Activated naive CD4-positive, alpha-beta T cell treated with anti-CD3 and anti-CD28 coated beads, Interleukin-2, amount 50 U/mL, for 24 hours (primary cell): ENCODE measurements around the gene SLC35F3.
"Not testable (repeated sequence)": the region's sequence is repeated elsewhere in the genome, so short reads cannot be mapped to it uniquely, and the experiment has no call there.

Source experiments
- H3K27ac Mint-ChIP-seq: one replicate; pipeline ENCODE4 v1.8.0; 2021; ENCODE audit warnings: mild to moderate bottlenecking, mixed read lengths
- H3K27me3 Mint-ChIP-seq: one replicate; pipeline ENCODE4 v1.8.0; 2021; ENCODE audit warnings: mixed read lengths
- H3K36me3 Mint-ChIP-seq: one replicate; pipeline ENCODE4 v1.8.0; 2021; ENCODE audit warnings: mixed read lengths
- H3K4me1 Mint-ChIP-seq: one replicate; pipeline ENCODE4 v1.8.0; 2021; ENCODE audit warnings: mixed read lengths
- H3K4me3 Mint-ChIP-seq: one replicate; pipeline ENCODE4 v1.8.0; 2021; ENCODE audit warnings: mild to moderate bottlenecking, mixed read lengths
- H3K9me3 Mint-ChIP-seq: one replicate; pipeline ENCODE4 v1.8.0; 2021; ENCODE audit warnings: mixed read lengths

SLC35F3 gene

DNA sequence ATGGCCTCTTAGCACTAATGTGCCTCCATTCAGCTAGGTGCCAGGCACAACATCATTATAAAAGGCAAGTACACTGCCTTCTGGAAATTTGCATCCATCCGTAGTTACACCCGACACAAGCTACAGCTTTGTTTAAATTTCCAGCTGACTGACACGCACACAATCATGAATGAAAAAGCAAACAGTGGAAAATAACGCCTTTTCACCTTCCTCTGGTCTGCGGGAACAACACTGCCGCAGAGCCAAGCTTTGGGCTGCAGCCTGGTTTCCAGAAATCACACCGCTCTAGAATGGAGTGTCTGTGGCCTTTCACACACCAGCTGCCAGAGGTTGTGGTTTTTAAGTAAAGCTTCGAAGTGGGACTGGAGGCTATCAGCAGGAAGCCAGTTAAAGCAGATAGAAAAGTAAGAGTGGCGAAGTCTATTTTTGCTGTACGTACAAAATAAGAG, 326.0 kb downstream of the SLC35F3 start:
- H3K4me3 Mint-ChIP-seq = peak overlapping the region; percentile 60
- H3K27ac Mint-ChIP-seq = peak overlapping the region; percentile 39
- H3K9me3 Mint-ChIP-seq = no peaks in the 10 kb centered on the region
- H3K27me3 Mint-ChIP-seq = peaks cover 1% of the 10 kb centered on the region
- peaks cover 2% of the 10 kb centered on the region for H3K36me3 Mint-ChIP-seq
- peaks cover 15% of the 10 kb centered on the region for H3K4me1 Mint-ChIP-seq

DNA sequence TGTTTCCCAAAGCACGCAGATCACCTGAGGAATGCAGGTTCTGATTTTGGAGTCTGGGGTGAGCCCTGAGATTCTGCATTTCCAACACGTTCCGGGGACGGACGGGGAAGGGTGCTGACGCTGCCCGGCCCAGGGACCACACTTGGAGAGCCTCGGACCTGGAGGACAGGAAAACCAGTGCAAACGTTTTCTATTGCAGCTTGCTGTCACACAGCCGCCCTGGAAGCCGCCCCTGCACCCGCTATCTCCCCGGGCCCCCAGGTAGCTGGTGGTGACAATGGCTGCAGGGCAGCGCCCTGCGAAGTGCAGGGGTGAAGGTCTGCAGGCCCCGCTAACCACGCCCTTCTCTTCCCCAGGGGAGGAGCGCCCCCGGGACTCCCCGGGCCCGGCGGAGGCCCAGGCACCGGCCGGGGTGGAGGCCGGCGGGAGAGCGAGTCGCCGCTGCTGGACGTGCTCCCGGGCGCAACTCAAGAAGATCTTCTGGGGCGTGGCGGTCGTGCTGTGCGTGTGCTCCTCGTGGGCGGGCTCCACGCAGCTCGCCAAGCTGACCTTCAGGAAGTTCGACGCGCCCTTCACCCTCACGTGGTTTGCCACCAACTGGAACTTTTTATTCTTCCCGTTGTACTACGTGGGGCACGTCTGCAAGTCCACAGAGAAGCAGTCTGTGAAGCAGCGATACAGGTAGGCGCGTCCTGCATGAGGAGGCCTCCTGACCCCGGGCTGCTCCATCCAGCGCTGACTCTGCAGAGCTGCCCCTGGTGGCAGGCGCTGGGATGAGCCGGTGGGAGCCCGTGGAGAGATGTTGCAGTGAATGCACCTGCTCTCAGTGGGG, 326.8 kb downstream of the SLC35F3 start:
- peaks cover 15% of the 10 kb centered on the region for H3K4me1 Mint-ChIP-seq
- peaks cover 1% of the 10 kb centered on the region for H3K27me3 Mint-ChIP-seq
- no peaks in the 10 kb centered on the region for H3K9me3 Mint-ChIP-seq
- peak overlapping the region; percentile 60 for H3K4me3 Mint-ChIP-seq
- H3K27ac Mint-ChIP-seq = no peak overlapping the region
- peaks cover 2% of the 10 kb centered on the region for H3K36me3 Mint-ChIP-seq

DNA sequence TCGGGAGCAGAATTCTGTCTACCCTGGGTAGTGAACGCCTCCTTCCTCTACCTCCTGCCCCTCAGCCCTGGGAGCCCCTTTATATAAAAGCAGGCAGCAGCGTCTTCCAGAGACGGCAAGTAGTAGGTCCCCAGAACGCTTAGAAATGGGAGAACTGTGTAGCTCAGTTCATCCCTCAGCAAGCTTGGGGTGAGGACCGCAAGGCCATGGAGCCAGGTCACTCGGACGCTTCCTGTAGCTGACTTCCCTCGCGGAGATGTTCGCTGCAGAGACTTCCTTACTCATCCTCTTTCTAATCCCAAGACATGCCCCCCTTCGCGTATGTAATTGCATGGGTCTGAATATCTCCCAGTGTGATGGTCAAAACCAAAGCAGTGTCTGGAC, 327.4 kb downstream of the SLC35F3 start:
- no peaks in the 10 kb centered on the region for H3K9me3 Mint-ChIP-seq
- H3K27ac Mint-ChIP-seq = no peak overlapping the region
- H3K27me3 Mint-ChIP-seq = peaks cover 1% of the 10 kb centered on the region
- peaks cover 15% of the 10 kb centered on the region for H3K4me1 Mint-ChIP-seq
- peaks cover 2% of the 10 kb centered on the region for H3K36me3 Mint-ChIP-seq
- H3K4me3 Mint-ChIP-seq = no peak overlapping the region

DNA sequence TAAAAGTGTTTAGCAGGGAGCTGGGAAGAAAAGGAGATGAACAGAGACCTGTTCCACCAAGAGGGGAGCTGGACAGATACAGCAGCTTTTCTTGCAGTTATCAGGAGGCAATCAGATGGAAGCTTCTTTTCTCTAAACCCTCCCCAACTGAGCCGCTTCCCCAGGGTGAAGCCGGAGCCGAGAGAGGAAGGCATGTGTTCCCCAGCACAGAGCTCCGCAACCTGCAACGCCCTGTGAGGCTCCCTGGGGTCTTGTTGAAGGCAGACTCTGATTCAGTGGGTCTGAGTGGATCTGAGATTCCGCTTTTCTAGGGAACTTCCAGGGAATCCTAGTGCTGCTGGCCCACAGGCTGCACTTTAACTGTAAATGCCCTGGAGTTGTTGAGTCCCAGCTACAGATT, 329.7 kb downstream of the SLC35F3 start:
- Mint-ChIP-seq H3K27ac (peak overlapping the region; percentile 55), H3K9me3 (no peaks in the 10 kb centered on the region), H3K36me3 (peaks cover 2% of the 10 kb centered on the region), H3K4me1 (peaks cover 15% of the 10 kb centered on the region), H3K4me3 (no peak overlapping the region), H3K27me3 (peaks cover 1% of the 10 kb centered on the region)

DNA sequence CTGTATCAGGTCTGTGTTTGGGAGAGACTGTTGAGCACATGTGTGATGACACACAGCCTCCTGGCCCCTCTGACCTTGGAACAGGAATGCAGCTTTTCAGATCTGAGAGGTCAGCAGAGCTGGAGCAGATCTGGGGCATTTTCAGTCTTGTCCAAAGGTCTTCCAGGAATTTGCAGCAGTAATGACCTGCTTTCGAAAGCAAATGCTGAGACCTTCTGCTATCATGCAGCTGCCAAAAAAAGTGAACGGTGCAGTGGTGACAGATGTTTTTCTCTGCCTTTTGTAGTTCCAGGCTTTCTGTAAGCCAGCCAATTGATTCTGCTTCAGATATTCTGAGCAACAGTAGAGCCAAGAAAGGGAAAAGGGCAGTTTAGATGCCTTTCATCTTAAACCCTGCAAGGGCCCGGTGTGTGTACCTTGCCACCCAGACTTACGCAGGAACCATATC, 331.0 kb downstream of the SLC35F3 start:
- Mint-ChIP-seq H3K4me3 (no peak overlapping the region), H3K27ac (no peak overlapping the region), H3K4me1 (peaks cover 5% of the 10 kb centered on the region), H3K27me3 (peaks cover 1% of the 10 kb centered on the region), H3K36me3 (peaks cover 2% of the 10 kb centered on the region), H3K9me3 (no peaks in the 10 kb centered on the region)

DNA sequence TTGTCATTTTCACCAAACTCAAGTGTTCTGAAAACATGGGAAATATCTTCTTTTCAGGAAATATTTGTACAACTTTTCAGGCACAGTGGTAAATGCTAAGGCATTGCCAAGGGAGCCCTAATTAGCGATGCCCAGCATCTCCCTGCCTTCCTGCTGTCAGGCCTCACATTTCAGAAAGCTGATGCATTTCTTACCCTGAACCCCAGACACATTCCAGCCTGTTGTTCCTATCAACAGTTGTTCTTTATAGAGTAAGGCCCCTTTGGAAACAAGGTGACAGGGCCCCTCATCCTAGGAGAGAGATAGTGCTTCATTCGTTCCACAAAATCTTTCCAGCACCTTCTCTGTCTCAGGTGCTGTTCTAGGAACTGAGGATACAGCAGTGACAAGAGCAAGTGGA, 332.9 kb downstream of the SLC35F3 start:
- Mint-ChIP-seq H3K4me1 (no peaks in the 10 kb centered on the region), H3K27ac (no peak overlapping the region), H3K27me3 (peaks cover 1% of the 10 kb centered on the region), H3K4me3 (no peak overlapping the region), H3K9me3 (no peaks in the 10 kb centered on the region), H3K36me3 (peaks cover 2% of the 10 kb centered on the region)

DNA sequence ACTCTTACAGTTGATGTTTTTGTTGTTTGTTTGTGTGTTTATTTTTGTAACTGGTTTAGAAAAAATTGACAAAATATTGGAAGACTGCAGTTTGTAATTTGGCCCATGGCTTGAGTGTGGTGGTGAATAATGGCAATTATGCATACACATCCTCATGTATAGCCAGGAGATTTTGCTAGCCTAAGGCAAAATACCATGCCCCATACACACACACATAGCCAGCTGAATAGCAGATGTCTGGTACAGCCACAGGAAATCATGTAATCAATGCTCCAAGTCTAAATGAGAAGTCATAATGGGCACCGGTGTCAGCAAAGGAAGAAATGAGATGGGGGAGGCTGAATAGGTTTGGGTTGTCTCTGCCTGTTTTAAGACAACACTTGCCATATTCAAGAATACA, 333.6 kb downstream of the SLC35F3 start:
- Mint-ChIP-seq H3K9me3 (no peaks in the 10 kb centered on the region), H3K36me3 (peaks cover 2% of the 10 kb centered on the region), H3K4me3 (no peak overlapping the region), H3K27ac (no peak overlapping the region), H3K4me1 (no peaks in the 10 kb centered on the region), H3K27me3 (peaks cover 1% of the 10 kb centered on the region)

DNA sequence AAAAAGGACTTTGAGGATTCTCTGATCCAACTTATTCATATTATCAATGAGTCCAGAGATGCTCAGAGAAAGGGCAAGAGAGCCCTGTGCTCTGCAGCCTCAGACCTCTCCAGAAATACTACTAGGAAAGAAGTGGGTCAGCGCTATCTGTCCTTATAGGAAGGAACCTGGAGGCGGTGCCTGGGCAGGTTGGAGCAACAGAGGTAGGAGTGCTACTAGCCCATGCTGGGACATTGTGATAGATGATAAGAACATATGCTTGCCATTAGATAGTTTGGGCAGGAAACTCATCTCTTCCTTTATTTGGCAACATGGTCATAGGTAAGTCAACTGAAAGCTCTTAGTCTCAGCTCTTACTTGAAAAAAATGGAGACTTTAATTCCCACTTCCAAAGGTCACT, 335.0 kb downstream of the SLC35F3 start:
- no peaks in the 10 kb centered on the region for H3K9me3 Mint-ChIP-seq
- H3K4me1 Mint-ChIP-seq = peaks cover 4% of the 10 kb centered on the region
- H3K4me3 Mint-ChIP-seq = no peak overlapping the region
- peaks cover 2% of the 10 kb centered on the region for H3K36me3 Mint-ChIP-seq
- no peak overlapping the region for H3K27ac Mint-ChIP-seq
- H3K27me3 Mint-ChIP-seq = no peaks in the 10 kb centered on the region

DNA sequence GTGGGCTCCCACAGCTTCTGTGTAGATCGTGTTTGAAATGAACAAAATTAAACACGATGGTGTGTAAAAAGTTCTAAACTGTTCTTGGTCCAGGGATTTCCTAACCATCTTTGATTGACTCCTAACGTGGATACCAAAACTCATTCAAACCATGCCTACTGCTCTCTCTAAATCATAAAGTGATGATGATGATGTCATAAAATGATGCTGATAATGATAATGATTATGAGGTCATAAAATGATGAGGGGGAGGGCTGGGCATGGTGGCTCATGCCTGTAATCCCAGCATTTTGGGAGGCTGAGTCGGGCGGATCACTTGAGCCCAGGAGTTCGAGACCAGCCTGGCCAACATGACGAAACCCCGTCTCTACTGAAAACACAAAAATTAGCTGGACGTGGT, 335.5 kb downstream of the SLC35F3 start:
- Mint-ChIP-seq H3K27ac (no peak overlapping the region), H3K27me3 (no peaks in the 10 kb centered on the region), H3K36me3 (peaks cover 2% of the 10 kb centered on the region), H3K4me3 (no peak overlapping the region), H3K4me1 (peaks cover 8% of the 10 kb centered on the region), H3K9me3 (no peaks in the 10 kb centered on the region)

DNA sequence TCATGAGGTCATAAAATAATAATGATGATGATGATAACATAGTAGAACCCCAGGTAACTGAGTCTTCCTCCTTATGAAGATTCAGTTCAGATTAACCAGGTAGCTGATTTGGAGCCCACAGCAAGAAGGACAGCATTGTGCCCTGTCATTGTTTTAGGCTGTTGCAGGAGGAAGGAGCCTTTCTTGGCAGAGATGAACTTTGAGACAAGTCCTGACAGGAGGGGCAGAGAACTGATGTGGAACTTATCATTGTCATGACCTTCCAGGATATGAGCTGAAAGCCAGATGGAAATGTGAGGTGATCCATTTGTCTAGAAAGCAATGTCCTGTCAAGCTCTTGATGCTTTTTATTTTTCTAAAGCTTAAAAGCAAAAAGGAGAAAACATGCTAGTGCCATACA, 336.2 kb downstream of the SLC35F3 start:
- Mint-ChIP-seq H3K27ac (no peak overlapping the region), H3K27me3 (no peaks in the 10 kb centered on the region), H3K9me3 (no peaks in the 10 kb centered on the region), H3K4me3 (no peak overlapping the region), H3K4me1 (peaks cover 10% of the 10 kb centered on the region), H3K36me3 (peaks cover 2% of the 10 kb centered on the region)

DNA sequence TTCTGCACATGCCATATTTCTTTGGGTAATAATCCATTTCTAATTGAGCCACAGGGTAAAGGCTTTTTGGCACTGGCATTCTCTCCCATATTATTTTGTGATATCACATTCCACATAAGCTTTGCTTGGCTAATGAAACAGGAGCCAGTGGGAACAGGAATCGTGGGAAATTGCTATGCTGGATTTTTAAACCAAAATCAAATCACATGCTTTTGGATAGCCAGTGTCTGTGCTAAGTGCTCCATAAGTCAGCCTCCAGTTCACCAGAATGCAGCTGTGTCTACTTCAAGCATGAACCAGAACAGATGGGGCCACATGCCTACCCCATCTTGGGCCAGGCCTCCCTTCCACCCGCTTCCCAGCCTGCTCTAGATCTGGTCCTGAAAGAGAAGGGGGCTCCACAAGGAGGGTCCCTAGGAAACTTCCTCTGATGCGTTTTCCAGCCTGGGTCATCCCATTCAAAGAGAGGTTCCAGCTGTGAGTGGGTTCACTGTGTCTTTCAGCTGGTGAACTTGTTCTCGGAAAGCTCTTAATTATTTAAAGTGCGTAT, 337.5 kb downstream of the SLC35F3 start:
- Mint-ChIP-seq H3K27ac (no peak overlapping the region), H3K9me3 (peaks cover 3% of the 10 kb centered on the region), H3K4me1 (peaks cover 10% of the 10 kb centered on the region), H3K27me3 (no peaks in the 10 kb centered on the region), H3K36me3 (peaks cover 4% of the 10 kb centered on the region), H3K4me3 (no peak overlapping the region)

DNA sequence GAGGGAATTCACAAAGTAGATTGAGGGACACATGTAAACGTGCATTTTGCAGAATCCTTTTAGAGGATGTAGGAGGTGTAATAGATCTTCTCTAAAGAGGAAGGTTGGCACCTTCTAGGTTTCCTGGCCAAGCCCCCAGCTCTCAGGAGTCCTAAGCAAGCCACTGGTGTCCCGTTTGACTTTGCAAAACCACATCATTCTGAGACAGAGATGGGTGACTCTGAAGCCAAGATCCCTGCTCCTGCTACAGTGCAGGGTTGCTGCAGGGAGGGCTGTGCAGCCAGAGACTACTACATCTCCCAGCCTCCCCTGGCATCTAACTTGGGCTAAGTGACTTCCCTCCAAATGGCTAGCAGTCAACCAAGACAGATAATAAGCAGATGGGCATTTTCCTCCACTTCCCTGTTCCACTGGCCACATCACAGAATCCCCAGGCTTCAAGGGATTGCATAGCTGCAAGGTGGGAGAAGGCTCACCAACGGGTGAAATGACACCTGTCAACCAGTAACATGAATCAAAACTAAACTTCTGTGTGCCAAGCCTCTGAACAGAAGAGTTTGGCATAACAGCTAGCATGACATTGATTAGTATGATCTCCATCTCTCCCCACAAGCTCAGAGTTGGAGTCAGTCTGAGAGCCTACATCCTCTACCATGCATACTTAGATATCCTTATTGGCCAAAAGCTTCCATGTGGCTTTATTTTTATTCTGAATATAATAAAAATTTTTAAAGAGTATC, 339.2 kb downstream of the SLC35F3 start:
- no peak overlapping the region for H3K27ac Mint-ChIP-seq
- H3K9me3 Mint-ChIP-seq = peaks cover 13% of the 10 kb centered on the region
- peaks cover 13% of the 10 kb centered on the region for H3K36me3 Mint-ChIP-seq
- no peak overlapping the region for H3K4me3 Mint-ChIP-seq
- peaks cover 10% of the 10 kb centered on the region for H3K4me1 Mint-ChIP-seq
- H3K27me3 Mint-ChIP-seq = no peaks in the 10 kb centered on the region

DNA sequence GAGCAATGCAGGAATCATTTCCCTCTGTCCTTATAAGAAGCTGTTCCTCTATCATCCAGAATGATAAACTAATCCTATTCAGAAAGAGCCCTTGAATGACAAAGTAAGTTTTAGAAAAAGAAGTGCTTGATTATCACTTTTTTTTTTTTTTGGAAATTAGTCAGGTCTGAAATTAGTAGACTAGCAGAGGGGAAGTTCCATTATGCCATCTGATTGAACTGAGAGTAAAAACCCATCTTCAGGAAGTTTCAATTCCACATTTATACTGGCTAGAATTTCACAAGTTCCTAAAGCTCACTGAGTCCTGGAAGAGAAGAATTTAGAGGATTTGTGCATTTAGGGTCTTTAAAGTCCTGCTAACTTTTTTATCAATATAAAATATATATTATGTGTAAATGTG, 340.0 kb downstream of the SLC35F3 start:
- Mint-ChIP-seq H3K4me1 (peaks cover 10% of the 10 kb centered on the region), H3K27ac (no peak overlapping the region)

DNA sequence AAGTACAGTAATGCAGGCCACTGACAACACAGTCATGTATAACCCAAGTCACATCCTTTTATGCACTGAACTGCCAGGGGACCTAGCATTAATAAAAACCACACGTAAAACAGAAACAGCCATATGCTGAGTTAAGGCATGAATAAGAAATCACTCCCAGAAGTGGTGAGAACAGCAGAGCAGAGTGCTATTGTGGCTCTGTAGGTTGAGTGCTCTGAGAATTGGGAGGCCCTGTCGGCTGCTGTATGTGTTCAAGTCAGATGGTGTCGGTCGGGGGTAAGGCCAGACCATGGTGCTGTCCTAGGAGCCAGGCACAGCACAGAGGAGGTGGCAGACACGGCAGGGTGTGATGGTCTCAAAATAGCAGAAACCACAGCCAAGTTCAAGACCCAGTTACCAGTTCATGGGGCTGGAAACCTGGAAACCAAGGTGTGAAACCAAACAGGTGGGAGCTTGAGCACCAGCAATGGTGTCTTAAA, 342.2 kb downstream of the SLC35F3 start:
- no peak overlapping the region for H3K27ac Mint-ChIP-seq
- peaks cover 13% of the 10 kb centered on the region for H3K9me3 Mint-ChIP-seq
- H3K27me3 Mint-ChIP-seq = no peaks in the 10 kb centered on the region
- H3K4me3 Mint-ChIP-seq = no peak overlapping the region
- H3K4me1 Mint-ChIP-seq = peaks cover 10% of the 10 kb centered on the region
- peaks cover 10% of the 10 kb centered on the region for H3K36me3 Mint-ChIP-seq

More for the DNA sequence above, 340.0 kb downstream of the SLC35F3 start:
- Mint-ChIP-seq H3K9me3 (peaks cover 13% of the 10 kb centered on the region), H3K36me3 (peaks cover 13% of the 10 kb centered on the region), H3K4me3 (no peak overlapping the region), H3K27me3 (no peaks in the 10 kb centered on the region)

DNA sequence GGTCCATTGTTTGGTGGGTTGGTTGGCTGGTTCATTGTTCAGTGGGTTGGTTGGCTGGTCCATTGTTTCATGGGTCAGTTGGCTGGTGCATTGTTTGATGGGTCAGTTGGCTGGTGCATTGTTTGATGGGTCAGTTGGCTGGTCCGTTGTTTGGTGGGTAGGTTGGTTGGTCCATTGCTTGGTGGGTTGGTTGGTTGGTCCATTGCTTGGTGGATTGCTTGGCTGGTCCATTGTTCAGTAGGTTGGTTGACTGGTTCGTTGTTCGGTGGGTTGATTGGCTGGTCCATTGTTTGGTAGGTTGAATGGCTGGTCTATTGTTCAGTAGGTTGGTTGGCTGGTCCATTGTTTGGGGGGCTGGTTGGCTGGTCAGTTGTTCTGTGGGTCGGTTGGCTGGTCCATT, 343.3 kb downstream of the SLC35F3 start:
- H3K27me3 Mint-ChIP-seq, H3K4me3 Mint-ChIP-seq, H3K27ac Mint-ChIP-seq: not testable (repeated sequence)
- Mint-ChIP-seq H3K9me3 (peaks cover 13% of the 10 kb centered on the region), H3K4me1 (peaks cover 10% of the 10 kb centered on the region), H3K36me3 (peaks cover 10% of the 10 kb centered on the region)

DNA sequence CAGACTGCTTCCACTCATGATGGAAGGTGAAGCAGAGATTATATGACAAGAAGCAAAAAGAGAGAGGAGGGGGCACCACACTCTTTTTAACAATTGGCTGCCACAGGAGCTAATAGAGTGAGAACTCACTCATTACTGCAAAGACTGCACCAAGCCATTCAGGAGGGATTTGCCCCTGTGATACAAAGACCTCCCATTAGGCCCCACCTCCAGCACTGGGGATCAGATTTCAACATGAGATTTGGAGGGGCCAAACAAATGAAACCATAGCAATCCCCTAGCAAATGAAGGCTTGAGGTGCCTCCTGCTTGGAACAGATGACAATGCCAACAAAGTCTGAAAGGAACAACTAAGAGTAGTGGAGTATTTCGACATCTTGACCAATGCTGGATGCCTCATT, 346.3 kb downstream of the SLC35F3 start:
- no peaks in the 10 kb centered on the region for H3K27me3 Mint-ChIP-seq
- H3K4me3 Mint-ChIP-seq = no peak overlapping the region
- H3K36me3 Mint-ChIP-seq = peaks cover 10% of the 10 kb centered on the region
- no peaks in the 10 kb centered on the region for H3K4me1 Mint-ChIP-seq
- H3K27ac Mint-ChIP-seq = no peak overlapping the region
- H3K9me3 Mint-ChIP-seq = peaks cover 13% of the 10 kb centered on the region
